HG02943 (cell line): ENCODE results near the gene BAZ1B.
A peak's percentile ranks its signal among the peaks of the same experiment; 100 is the strongest.
"Not testable (repeated sequence)": the region's sequence is repeated elsewhere in the genome, so short reads cannot be mapped to it uniquely, and the experiment has no call there.

Experiments used
- ATAC-seq: cut with Tn5 transposase; IDR thresholded peaks from one replicate; pipeline ENCODE4 v1.9.1; 2021; ENCODE audit warnings: mild to moderate bottlenecking, low read depth, moderate library complexity; ENCODE audit not compliant: unreplicated experiment

The BAZ1B gene

GRCh38 chr7:73547841-73548240 is 25.7 kb upstream of the BAZ1B start:
- no peak for ATAC-seq

- ATAC-seq: no peak
Observed at GRCh38 chr7:73544678-73545077, 22.6 kb upstream of the BAZ1B start.

GRCh38 chr7:73541722-73542121 is 19.6 kb upstream of the BAZ1B start:
- no peak for ATAC-seq

GRCh38 chr7:73539709-73540108 is 17.6 kb upstream of the BAZ1B start:
- no peak for ATAC-seq

GRCh38 chr7:73538510-73538909 is 16.4 kb upstream of the BAZ1B start:
- ATAC-seq: not testable (repeated sequence)

- no peak for ATAC-seq
Observed at GRCh38 chr7:73537051-73537450, 15.0 kb upstream of the BAZ1B start.

GRCh38 chr7:73536479-73536878 is 14.4 kb upstream of the BAZ1B start:
- no peak for ATAC-seq

GRCh38 chr7:73535918-73536317 is 13.8 kb upstream of the BAZ1B start:
- not testable (repeated sequence) for ATAC-seq

- ATAC-seq: no peak
Observed at GRCh38 chr7:73533742-73534141, 11.6 kb upstream of the BAZ1B start.

GRCh38 chr7:73532224-73532623 is 10.1 kb upstream of the BAZ1B start:
- no peak for ATAC-seq

GRCh38 chr7:73530800-73531199 is 8.7 kb upstream of the BAZ1B start:
- no peak for ATAC-seq

- no peak for ATAC-seq
Observed at GRCh38 chr7:73526896-73527821, 5.1 kb upstream of the BAZ1B start.

GRCh38 chr7:73526158-73526494 is 4.0 kb upstream of the BAZ1B start:
- ATAC-seq: not testable (repeated sequence)

GRCh38 chr7:73521636-73522104 is 423 bp downstream of the BAZ1B start:
- ATAC-seq: peak; percentile 39

- ATAC-seq: no peak
Observed at GRCh38 chr7:73520673-73521635, 1.1 kb downstream of the BAZ1B start.

- no peak for ATAC-seq
Observed at GRCh38 chr7:73519867-73520672, 2.0 kb downstream of the BAZ1B start.

- no peak for ATAC-seq
Observed at GRCh38 chr7:73518470-73518869, 3.6 kb downstream of the BAZ1B start.

- no peak for ATAC-seq
Observed at GRCh38 chr7:73517241-73517995, 4.7 kb downstream of the BAZ1B start.

- no peak for ATAC-seq
Observed at GRCh38 chr7:73515178-73515577, 6.9 kb downstream of the BAZ1B start.
